Mucosa of rectum (tissue), 2 donors: ENCODE results near the gene NEDD4.
"Not testable (repeated sequence)": the region's sequence is repeated elsewhere in the genome, so short reads cannot be mapped to it uniquely, and the experiment has no call there.

Experiments used
- H3K27ac ChIP-seq, 2 donors: one replicate each; pipeline ENCODE4 v1.7.0; 2013; ENCODE audit warnings: inconsistent platforms in 2 of 2, low read depth in 2 of 2, low read length in 2 of 2
- H3K27me3 ChIP-seq, 2 donors: one replicate each; pipeline ENCODE4 v1.7.0; 2013; ENCODE audit warnings: low read length in 2 of 2; ENCODE audit not compliant: control insufficient read depth in 2 of 2, insufficient read depth in 2 of 2
- H3K36me3 ChIP-seq, 2 donors: one replicate each; pipeline ENCODE4 v1.7.0; 2013; ENCODE audit warnings: low read length in 2 of 2; ENCODE audit not compliant: control insufficient read depth in 2 of 2, insufficient read depth in 2 of 2
- H3K4me1 ChIP-seq, 2 donors: one replicate each; pipeline ENCODE4 v1.7.0; 2013; ENCODE audit warnings: low read length in 2 of 2, mild to moderate bottlenecking in 1 of 2; ENCODE audit not compliant: control insufficient read depth in 2 of 2, insufficient read depth in 2 of 2
- H3K4me3 ChIP-seq, 2 donors: one replicate each; pipeline ENCODE4 v1.7.0; 2013; ENCODE audit warnings: low read length in 2 of 2
- H3K9ac ChIP-seq, 2 donors: one replicate each; pipeline ENCODE4 v1.7.0; 2013; ENCODE audit warnings: low read length in 2 of 2, low read depth in 1 of 2, mild to moderate bottlenecking in 1 of 2
- H3K9me3 ChIP-seq, 2 donors: one replicate each; pipeline ENCODE4 v1.7.0; 2013; ENCODE audit warnings: low read length in 2 of 2; ENCODE audit not compliant: control insufficient read depth in 2 of 2
- donor health status: healthy.
- donor health status: Normal muscosa, but diverticular disease.

NEDD4 gene

DNA sequence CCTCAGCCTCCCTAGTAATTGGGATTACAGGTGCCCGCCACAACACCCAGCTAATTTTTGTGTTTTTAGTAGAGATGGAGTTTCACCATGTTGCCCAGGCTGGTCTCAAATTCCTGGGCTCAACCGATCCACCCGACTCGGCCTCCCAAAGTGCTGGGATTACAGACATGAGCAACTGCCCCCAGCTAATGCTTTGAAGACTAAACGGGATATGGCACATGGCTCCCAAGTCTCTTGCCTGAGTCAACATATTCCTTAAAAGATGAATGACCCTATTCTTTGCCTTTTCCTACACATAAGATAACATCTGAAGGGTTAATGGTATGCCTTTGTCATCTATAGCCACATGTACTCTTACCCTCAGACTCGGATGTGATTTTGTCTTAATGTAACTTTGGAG is 38.4 kb upstream of the NEDD4 start:
- Histone ChIP-seq H3K9me3 (no peaks in the 10 kb centered on the region), H3K27me3 (no peaks in the 10 kb centered on the region), H3K9ac (no peak overlapping the region), H3K36me3 (no peaks in the 10 kb centered on the region), H3K4me3 (no peak overlapping the region), H3K4me1 (no peaks in the 10 kb centered on the region), H3K27ac (no peak overlapping the region)

DNA sequence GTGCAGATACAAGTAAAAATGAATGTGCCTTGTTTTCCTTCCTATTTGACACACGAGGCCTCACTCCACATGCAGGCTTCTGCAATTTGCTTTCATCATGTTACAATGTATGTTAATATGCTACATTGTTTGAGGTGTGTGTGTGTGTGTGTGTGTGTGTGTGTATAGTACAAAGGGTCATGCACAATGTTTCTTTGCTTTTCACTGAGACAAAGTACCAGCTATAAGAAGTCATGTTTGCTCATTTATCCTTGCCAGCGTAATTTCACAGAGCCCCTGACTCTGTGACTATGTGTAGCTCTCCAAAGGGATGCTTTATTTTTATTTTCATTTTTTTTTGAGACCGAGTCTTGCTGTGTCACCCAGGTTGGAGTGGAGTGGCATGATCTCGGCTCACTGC is 38.0 kb upstream of the NEDD4 start:
- Histone ChIP-seq H3K9ac (no peak overlapping the region), H3K9me3 (no peaks in the 10 kb centered on the region), H3K27ac (no peak overlapping the region), H3K4me1 (no peaks in the 10 kb centered on the region), H3K36me3 (no peaks in the 10 kb centered on the region), H3K4me3 (no peak overlapping the region), H3K27me3 (no peaks in the 10 kb centered on the region)

DNA sequence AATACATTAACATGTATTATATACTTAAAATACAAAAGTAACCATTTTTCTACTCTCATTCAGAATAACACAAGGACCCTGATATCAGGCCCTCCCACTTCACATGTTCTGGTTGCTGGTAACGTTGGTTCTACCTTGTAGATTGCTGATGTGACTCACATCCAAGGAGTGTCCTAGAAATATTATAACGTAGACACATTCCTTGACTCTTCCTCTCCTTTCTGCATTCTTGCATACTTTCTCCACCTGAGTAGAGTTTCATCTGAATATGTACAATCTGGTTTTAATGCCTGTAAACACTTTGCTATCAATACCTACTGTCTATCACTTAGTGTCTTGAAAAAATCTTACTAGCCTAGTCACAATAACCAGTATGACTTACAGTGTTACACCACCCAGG is 35.0 kb upstream of the NEDD4 start:
- Histone ChIP-seq H3K36me3 (no peaks in the 10 kb centered on the region), H3K9me3 (no peaks in the 10 kb centered on the region), H3K27ac (no peak overlapping the region), H3K27me3 (no peaks in the 10 kb centered on the region), H3K4me1 (no peaks in the 10 kb centered on the region), H3K4me3 (no peak overlapping the region), H3K9ac (no peak overlapping the region)

DNA sequence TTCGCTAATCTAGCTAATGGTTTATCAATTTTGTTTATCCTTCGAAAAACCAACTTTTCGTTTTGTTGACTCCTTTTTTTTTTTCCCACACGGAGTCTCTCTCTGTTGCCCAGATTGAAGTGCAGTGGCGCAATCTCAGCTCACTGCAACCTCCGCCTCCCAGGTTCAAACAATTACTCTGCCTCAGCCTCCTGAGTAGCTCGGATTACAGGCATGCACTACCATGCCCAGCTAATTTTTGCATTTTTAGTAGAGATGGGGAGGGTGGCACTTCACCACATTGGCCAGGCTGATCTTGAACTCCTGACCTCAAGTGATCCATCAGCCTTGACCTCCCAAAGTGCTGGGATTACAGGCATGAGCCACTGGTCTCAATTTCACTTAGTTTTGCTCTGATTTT is 29.7 kb upstream of the NEDD4 start:
- not testable (repeated sequence) for H3K9me3 ChIP-seq, H3K4me1 ChIP-seq, H3K4me3 ChIP-seq, H3K9ac ChIP-seq, H3K27ac ChIP-seq, H3K36me3 ChIP-seq, H3K27me3 ChIP-seq

DNA sequence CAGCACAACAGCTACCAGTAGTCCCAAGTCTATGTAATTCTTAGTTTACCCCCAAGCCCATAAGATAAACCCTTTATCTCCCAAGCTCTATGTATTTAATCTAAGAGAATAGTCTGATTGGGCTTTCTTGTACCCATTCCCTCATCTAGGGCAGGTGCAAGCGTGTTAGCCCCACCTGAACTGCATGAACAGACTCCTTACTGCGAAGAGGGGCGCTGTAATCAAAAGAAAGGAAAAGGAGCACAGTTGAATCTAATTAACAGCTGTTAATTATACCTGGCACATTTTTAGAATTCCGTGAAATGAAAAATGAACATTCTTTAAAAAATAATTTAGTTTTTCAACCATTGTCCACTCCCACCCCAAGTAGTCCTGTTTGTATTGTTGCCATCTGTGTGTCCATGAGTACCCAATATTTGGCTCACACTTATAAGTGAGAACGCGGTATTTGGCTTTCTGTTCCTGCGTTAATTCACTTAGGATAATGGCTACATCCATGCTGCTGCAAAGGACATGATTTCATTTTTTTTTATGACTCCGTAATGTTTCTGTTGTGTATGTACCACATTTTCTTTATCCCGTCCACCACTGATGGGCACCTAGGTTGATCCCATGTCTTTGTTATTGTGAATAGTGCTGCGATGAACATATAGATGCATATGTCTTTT is 26.5 kb upstream of the NEDD4 start:
- no peak overlapping the region for H3K4me3 ChIP-seq
- H3K9ac ChIP-seq = no peak overlapping the region
- H3K4me1 ChIP-seq = no peaks in the 10 kb centered on the region
- no peaks in the 10 kb centered on the region for H3K36me3 ChIP-seq
- no peak overlapping the region for H3K27ac ChIP-seq
- H3K9me3 ChIP-seq = no peaks in the 10 kb centered on the region
- peaks cover 0 to 2% of the 10 kb centered on the region in 2 donors for H3K27me3 ChIP-seq

DNA sequence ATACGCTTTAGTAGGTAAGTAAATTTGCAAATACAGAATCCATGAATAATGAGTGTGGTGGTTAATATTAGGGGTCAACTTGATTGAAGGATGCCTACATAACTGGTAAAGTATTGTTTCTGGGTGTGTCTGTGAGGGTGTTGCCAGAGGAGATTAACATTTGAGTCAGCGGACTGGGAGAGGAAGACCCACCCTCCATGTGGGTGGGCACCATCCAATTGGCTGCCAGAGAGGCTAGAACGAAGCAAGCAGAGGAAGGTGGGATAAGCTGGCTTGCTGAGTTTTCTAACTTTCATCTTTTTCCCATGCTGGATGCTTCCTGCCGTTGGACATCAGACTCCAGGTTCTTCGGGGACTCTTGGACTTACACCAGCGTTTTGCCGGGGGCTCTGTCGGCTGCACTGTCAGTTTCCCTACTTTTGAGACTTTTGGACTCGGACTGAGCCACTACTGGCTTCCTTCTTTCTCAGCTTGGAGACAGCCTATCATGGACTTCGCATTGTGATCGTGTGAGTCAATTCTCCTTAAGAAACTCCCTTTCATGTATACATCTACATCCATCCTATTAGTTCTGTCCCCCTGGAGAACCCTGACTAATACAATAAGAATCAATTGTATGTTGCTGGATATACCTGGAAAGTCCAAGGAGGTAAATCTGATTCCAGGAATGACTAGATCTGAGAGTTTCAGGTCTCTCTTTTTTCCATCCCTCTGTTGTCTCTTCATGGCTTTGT is 25.8 kb upstream of the NEDD4 start:
- Histone ChIP-seq H3K4me1 (no peaks in the 10 kb centered on the region), H3K36me3 (no peaks in the 10 kb centered on the region), H3K9ac (no peak overlapping the region), H3K27me3 (peaks cover 0 to 2% of the 10 kb centered on the region in 2 donors), H3K4me3 (no peak overlapping the region), H3K9me3 (no peaks in the 10 kb centered on the region), H3K27ac (no peak overlapping the region)

DNA sequence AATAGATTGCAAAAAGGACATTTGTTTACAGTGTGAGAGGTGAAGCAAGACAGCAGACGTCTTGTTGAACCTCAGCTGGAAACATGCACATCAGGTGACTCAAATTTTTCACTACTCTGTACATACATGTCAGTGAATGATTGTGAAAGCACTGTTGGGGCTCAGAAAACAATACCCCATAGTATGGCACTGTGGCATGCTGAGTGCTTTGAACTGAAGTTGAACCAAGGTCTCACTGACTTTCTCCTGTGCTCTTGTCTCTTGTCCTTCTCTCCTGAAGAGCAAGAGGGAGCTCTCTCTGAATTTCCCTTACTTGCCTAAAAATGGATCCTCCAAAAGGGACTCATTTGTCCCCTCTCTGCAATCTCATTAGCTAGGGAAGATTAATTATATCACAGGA is 24.5 kb upstream of the NEDD4 start:
- peaks cover 0 to 2% of the 10 kb centered on the region in 2 donors for H3K27me3 ChIP-seq
- H3K27ac ChIP-seq = no peak overlapping the region
- no peak overlapping the region for H3K4me3 ChIP-seq
- H3K9me3 ChIP-seq = no peaks in the 10 kb centered on the region
- no peaks in the 10 kb centered on the region for H3K4me1 ChIP-seq
- no peak overlapping the region for H3K9ac ChIP-seq
- H3K36me3 ChIP-seq = no peaks in the 10 kb centered on the region

DNA sequence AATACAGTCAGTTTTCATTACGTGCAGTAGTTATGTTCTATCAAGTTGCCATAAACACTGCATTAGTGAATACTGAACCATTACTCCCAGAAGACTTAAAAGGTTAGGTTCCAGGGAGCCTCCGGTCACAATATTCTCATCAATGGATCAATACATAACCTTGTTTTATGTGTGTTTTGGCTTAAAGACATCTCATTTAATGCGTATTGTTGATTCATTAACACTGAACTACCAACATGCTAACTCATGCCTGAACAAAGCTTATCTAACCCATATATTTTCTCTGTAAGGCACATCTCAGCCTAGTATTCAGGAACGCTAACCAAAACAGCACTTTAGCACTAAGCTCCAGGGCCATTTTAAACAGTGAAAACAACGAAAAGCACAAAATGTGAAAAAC is 24.1 kb upstream of the NEDD4 start:
- peaks cover 0 to 2% of the 10 kb centered on the region in 2 donors for H3K27me3 ChIP-seq
- H3K4me1 ChIP-seq = no peaks in the 10 kb centered on the region
- no peak overlapping the region for H3K9ac ChIP-seq
- no peak overlapping the region for H3K27ac ChIP-seq
- no peaks in the 10 kb centered on the region for H3K9me3 ChIP-seq
- no peak overlapping the region for H3K4me3 ChIP-seq
- no peaks in the 10 kb centered on the region for H3K36me3 ChIP-seq

DNA sequence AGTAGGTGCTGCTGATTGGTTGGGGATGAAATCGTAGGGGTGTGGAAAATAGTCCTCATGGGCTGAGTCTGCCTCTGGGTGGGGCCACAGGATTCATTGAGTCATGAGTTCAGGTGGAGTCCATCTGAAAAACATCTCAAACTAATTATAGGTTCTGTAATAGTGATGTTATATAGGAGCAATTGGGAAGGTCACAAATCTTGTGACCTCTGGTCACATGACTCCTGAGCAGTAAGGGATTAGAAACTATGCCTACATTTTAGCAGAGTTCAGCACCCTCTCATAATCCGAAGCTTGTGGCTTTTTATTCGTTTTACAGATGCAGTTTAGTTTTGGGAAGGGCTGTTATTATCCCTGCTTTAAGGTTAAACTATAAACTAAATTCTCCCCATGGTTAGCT is 22.9 kb upstream of the NEDD4 start:
- Histone ChIP-seq H3K36me3 (no peaks in the 10 kb centered on the region), H3K9ac (no peak overlapping the region), H3K27ac (no peak overlapping the region), H3K4me3 (no peak overlapping the region), H3K4me1 (no peaks in the 10 kb centered on the region), H3K27me3 (no peaks in the 10 kb centered on the region), H3K9me3 (no peaks in the 10 kb centered on the region)

DNA sequence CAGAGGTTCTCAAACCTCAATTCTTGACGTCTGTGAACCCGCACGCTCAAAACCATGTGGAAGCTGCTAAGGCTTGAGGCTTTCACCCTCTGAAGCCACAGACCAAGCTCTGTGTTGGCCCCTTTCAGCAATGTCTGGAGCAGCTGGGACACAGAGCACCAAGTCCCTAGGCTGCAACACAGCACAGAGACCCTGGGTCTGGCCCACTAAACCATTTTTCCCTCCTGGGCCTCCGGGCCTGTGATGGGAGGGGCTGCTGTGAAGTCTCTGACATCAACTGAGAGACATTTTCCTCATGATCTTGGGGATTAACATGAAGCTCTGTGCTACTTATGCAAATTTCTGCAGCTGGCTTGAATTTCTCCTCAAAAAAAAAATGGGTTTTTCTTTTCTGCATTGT is 21.3 kb upstream of the NEDD4 start:
- H3K4me1 ChIP-seq = no peaks in the 10 kb centered on the region
- H3K36me3 ChIP-seq = no peaks in the 10 kb centered on the region
- no peak overlapping the region for H3K27ac ChIP-seq
- H3K27me3 ChIP-seq = no peaks in the 10 kb centered on the region
- H3K9me3 ChIP-seq = no peaks in the 10 kb centered on the region
- no peak overlapping the region for H3K4me3 ChIP-seq
- no peak overlapping the region for H3K9ac ChIP-seq
